NCI-H2081 treated with DMSO at 0.1 percent for 48 hours (cell line): Measurements from ENCODE around the gene ELN.

ENCODE experiments used
- DNase-seq: peaks from one replicate; lab custom pipeline; 2025; lab: John Stamatoyannopoulos, UW

The ELN gene

DNA sequence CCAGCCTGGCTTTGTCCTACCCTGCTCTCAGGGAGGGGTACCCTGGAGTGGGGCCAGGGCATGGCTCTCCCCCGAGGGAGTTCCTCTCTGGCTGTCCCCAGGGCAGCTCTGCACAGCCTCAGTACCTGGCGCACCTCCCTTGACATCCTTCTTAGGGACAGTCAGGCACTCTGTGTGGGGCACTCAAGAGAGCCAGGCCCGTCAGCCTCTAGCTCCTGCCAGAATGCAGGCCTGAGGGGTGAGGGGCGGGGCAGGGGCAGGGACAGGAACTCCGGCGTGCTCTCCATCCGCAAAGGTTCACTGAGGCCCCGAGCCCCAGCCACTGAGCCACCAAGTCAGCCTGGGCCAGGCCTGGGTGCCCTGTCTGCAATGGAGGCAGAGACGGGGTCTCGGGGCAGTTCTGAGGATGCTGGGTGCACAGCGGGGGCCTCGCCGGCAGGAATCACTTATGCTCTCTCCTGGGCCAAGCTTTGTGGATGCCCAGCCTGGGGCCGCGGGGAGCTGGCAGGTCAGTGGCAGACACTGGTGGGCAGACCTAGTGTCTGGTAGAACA is 65.8 kb downstream of the ELN start:
- no peak for DNase-seq

DNA sequence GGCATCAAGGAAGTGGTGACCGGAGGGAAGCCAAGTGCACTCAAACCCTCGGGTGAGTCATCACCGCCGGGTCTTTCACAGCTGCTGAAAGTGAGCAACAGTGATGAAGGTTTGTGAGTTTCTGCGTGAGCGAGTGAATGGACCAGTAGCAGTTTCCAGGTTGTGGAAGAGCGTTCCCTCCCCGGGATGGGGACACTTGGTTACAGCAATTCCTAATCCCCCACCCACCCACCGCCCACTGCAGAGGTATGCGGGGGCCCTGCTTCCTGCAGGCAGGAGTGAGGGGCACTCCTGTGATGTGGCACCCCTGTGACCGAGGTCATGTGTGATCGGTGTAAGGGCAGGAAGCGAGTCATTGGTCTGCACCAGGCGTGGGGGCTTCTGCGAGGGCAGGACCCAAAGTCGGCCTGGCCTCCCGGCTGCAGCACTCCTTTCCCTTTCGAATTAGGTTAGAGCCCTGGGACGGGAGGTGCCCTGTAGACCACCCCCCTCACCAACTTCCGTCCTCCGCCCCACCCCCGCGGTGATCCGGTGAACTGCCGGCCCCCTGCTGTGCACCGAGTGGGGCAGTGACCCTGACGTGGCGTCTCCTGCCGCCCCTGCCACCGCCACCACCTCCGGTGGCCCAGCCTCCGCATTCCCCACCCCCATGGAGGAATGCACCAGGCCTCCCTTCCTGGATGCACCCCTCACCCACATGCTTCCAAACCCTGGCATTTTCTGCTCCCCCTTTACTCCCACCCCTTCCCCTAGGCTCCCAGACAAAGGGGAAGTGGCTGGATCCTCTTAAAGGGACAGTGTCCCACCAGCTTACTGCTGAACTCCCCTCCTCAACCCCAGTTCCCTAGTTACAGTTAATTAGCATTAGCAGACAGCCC is 66.5 kb downstream of the ELN start:
- DNase-seq: no peak

DNA sequence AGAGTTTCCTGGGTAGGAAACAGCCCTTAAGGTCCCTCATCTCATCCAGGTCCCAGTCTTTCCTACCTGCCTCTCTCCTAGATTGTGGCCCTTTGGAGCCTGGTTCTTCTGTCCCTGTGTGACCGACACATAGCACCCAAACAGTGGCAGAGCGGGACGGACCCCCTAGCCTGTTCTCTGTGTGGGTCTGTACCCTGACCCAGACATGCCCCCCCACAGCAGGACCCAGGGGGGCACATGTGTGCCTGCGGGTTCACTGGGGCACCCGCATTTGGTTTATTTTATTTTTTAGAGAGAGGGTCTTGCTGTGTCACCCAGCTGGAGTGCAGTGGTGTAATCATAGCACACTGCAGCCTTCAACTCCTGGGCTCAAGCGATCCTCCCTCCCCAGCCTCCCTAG is 67.2 kb downstream of the ELN start:
- no peak for DNase-seq

DNA sequence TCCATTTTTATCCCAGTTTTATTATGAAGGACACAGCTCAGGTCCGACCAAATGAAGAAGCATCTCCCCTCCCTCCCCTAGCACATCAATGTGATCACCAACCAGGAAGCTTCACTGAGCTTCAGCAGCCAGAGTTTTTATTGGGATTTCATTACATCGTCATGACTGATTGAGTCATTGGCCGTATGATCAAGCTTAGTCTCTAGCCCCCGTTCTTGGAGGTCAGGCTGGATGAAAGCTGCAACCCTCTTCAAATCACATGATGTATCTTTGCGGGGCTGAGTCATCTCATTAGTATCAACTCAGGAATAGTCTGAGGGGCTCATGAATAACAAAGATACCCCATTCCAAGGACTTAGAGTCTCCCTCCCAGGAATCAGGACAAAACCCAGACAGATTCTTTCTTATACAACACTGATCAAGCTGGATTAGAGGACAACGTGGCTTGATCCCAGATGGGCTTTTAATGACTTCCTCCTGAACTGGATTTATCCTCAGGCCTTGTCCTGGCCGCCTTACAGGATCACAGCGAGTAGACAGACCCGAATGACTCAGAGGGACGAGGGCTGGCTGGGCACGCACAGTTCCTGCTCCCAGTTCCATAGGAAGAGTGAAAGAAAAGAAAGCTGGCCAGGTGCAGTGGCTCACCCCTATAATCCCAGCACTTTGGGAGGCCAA is 70.1 kb downstream of the ELN start:
- no peak for DNase-seq

DNA sequence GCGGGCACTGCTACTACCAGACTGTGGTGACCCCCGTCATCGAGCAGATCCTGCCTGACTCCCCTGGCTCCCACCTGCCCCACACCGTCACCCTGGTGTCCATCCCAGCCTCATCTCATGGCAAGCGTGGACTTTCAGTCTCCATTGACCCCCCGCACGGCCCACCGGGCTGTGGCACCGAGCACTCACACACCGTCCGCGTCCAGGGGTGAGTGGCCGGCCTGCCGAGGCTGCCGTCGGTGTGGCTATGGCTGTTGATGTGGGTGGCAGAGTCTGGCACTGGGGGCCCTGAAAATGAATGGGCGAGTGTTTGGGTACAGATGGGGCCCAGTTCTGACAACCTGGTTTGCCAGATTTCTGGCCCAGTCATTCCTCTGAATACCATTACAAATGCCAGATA is 71.1 kb downstream of the ELN start:
- DNase-seq: no peak

DNA sequence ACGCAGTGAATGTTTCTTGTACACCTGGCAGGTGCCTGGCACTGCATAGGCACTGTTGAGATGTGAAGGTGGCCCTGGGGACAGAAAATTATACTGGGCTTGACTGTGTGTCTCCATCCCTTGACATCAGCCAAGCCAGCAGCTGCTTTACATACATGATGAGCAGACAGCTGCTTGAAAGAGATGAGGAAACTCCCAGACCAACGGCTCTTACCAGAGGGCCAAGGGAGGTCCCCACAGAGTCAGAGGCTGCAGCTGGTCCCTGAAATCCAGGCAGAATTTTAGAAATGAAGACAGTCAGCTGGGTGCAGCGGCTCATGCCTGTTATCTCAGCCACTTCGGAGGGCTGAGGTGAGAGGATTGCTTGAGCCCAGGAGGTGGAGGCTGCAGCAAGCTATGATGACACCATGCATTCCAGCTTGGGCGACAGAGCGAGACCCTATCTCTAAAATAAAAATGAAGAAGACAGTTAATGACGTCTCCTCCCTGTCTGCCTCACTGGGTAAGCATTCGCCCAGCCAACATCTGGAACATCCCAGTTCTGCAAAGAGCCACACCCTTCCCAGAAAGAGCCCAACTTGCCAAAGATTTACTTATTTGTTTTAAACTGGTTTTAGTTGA is 73.2 kb downstream of the ELN start:
- DNase-seq: no peak

DNA sequence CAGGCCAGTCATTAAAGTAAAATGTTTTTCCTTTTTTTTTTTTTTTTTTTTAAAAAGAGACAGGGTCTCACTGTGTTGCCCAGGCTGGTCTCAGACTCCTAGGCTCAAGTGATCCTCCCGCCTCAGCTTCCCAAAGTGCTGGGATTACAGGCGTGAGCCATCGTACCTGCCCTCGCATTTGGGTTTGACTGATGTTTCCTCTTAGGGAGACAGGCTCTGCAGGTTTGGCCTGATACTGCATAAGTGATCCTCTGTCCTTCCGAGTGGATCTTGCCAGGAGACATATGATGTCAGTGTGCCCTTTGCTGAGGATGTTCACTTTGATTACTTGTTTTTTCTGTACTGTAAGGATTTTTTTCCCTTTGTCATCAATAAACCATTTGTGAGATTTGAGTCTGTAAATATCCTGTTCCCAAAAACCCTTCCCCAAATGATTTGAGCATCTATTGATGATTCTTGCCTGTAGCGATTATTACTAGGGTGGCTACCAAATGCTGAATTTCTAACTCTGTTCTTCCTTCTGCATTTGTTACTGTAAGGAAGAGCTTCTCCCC is 75.3 kb downstream of the ELN start:
- no peak for DNase-seq

DNA sequence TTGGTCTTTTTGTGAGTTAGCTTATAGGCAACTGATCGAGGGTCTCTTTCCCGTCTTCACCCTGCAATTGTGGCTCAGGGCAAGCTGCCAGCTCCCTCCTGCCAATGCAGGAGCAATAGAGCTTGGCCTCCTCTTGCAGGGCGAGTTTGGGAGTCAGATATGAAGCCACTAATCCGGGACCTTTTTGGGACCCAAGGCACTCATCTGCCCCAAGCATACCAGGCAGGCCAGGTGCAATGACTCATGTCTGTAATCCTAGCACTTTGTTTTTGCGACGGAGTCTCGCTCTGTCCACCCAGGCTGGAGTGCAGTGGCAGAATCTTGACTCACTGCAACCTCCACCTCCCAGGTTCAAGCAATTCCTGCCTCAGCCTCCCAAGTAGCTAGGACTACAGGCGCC is 76.7 kb downstream of the ELN start:
- no peak for DNase-seq

DNA sequence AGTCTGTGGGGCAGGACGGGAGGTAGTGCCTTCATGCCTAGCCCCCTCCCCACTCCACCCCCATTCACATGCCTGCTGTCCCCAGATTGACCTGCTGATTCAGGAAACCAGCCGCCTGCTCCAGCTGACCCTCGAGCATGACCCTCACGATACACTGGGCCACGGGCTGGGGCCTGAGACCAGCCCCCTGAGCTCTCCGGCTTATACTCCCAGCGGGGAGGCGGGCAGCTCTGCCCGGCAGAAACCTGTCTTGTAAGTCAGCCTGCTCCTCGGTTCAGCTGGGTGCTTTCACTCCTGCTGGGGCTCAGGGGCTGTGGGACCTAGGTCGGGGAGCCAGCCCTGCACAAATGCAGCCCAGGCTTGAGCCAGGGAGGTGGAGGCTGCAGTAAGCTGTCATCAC is 78.0 kb downstream of the ELN start:
- DNase-seq: no peak

DNA sequence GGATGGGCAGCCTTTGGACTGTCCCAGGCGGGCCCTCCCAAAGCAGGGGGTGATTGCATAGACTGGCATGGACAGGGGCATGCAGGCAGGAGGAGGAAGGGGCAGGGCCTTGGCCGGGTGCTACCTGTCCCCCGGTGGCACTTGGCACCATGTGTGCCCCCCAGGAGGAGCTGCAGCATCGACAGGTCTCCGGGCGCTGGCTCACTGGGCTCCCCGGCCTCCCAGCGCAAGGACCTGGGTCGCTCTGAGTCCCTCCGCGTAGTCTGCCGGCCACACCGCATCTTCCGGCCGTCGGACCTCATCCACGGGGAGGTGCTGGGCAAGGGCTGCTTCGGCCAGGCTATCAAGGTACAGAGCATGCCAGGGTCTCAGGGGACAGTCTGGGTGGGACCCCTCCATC is 78.9 kb downstream of the ELN start:
- no peak for DNase-seq

DNA sequence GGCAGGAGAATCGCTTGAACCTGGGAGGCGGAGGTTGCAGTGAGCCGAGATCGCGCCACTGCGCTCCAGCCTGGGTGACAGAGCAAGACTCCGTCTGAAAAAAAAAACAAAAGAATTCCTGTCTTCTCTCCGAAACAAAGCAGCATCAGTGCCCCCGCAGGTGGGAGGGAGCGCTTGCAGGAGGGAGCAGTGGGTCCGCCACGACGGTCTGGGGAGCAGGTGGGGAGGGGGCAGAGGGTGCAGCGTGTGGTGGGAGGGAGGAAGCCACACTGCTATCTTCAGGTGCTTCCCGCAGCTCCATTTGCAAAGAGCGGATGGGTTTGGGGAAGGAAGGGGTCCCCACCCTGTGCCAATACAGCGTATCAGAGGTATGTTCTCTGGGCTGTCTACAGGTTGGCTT is 87.4 kb downstream of the ELN start:
- no peak for DNase-seq

DNA sequence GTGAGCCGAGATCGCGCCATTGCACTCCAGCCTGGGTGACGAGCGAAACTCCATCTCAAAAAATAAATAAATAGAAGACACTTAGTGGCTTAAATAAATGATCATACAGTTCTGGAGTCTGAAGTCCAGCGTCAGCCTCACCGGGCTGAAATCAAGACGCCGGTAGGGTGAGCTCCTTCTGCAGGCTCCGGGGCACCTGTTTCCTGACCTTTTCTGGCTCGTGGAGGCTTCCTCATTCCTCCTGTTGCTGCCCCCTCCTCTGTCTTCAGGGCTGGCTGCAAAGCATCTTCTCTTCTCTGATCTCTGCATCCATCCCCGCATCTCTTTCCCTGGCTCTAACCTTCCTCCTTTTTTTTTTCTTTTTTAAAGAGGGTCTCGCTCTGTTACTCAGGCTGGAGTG is 88.4 kb downstream of the ELN start:
- no peak for DNase-seq
